Activated naive CD8-positive, alpha-beta T cell treated with anti-CD3 and anti-CD28 coated beads, Interleukin-2, amount 50 U/mL, for 16 hours (primary cell): ENCODE measurements around the gene CYP2S1.
"Not testable (repeated sequence)": the region's sequence is repeated elsewhere in the genome, so short reads cannot be mapped to it uniquely, and the experiment has no call there.

Source experiments
- DNase-seq: peaks from one replicate; pipeline ENCODE4 v3.0.0-alpha.2; 2020; ENCODE audit warnings: low read depth, low spot score

Gene CYP2S1

GRCh38 chr19:41226053-41226873 lies 33.2 kb downstream of the CYP2S1 start:
- DNase-seq: no peak

- DNase-seq: no peak
Measured at GRCh38 chr19:41226874-41227390, 33.9 kb downstream of the CYP2S1 start.

GRCh38 chr19:41228486-41228885 lies 35.5 kb downstream of the CYP2S1 start:
- DNase-seq: no peak

GRCh38 chr19:41229338-41229737 lies 36.3 kb downstream of the CYP2S1 start:
- DNase-seq: not testable (repeated sequence)

GRCh38 chr19:41230067-41230857 lies 37.2 kb downstream of the CYP2S1 start:
- no peak for DNase-seq

- DNase-seq: no peak
Measured at GRCh38 chr19:41232686-41233085, 39.7 kb downstream of the CYP2S1 start.

- DNase-seq: no peak
Measured at GRCh38 chr19:41233748-41234240, 40.8 kb downstream of the CYP2S1 start.

- DNase-seq: no peak
Measured at GRCh38 chr19:41234512-41235168, 41.6 kb downstream of the CYP2S1 start.

DNA sequence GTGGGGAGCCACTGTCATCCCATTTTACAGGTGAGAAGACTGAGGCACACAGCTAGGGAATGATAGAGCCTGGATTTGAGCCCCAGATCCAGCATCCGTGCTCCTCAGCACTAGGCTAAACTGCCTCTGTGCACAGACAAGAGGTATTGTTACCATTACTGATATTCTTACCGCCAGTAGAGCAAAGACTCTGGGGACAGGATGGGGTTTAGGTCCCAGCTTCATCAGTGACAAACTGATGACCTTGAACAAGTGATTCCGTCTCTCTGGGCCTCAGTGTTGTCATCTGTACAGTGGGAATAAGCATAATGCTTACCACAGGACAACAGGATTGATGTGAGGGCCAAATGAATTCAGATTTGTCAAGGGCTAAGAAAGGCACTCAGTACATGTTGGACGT lies 42.5 kb downstream of the CYP2S1 start:
- DNase-seq: no peak

GRCh38 chr19:41238244-41238643 lies 45.2 kb downstream of the CYP2S1 start:
- DNase-seq: no peak

DNA sequence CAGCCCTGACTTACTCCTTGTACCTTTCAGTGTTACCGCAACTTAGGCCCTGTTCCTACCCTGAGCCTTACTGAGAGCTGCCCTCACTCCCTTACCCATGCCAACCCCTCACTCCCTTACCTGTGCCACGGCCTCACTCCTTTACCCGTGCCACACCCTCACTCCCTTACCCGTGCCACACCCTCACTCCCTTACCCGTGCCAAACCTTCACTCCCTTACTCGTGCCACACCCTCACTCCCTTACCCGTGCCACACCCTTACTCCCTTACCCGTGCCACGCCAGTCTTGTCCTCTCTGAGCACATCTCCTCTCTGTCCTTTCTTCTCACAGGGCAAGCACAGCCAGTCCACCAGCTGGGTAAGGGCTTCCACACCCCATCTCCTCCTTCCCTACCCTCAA lies 46.3 kb downstream of the CYP2S1 start:
- DNase-seq: no peak

DNA sequence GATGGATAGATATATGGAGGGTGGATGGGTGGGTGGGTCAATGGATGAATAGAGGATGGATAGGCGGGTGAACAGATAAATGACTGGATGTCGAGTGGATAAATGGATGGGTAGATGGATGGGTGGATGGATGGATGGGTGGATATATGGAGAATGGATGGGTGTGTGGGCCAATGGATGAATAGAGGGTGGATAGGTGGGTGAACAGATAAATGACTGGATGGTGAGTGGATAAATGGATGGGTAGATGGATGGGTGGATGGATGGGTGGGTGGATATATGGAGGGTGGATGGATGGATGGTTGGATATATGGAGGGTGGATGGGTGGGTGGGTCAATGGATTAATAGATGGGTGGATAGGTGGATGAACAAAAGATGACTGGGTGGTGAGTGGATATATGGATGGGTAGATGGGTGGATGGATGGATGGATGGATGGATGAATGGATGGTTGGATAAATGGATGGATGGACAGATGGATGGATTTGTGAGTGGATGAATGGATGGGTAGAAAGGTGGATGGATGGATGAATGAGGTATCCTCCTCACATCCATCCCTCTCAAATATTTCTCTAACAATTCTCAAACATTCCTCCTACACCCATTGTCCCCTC lies 47.0 kb downstream of the CYP2S1 start:
- no peak for DNase-seq

DNA sequence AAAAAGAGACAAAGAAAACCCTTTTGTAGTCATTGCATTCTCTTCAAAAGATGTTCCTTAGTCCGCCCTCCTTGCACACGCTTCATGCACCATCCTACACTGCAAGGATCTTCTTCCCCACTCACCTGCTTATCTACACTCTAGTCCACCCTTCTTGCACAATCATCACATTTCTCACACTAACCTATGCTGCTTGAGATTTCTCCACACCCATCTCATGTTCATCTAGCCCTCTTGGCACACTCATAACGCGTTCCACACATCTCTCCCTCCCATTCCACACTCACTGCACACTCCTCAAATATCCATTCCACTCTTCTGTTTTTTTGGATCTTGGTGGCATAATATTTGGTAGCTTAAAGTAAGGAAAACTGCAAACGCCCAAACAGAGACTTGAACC lies 48.8 kb downstream of the CYP2S1 start:
- DNase-seq: no peak

DNA sequence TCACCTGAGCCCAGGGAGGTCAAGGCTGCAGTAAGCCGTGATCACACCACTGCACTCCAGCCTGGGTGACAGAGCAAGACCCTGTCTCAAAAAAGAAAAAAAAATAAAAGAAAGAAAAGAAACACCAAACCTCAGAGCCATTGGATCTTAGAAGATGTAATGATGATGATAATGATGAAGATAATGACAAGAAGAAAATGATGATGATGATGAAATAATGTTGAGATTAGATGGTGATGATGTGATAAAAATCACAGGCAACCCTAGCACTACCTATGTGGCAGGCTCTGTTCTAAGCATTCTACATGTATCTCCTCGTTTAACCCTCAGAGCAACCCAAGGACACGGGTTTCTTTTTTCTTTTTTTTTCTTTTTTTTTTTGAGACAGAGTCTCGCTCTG lies 51.1 kb downstream of the CYP2S1 start:
- DNase-seq: no peak

GRCh38 chr19:41245843-41246242 lies 52.8 kb downstream of the CYP2S1 start:
- no peak for DNase-seq

GRCh38 chr19:41248895-41249294 lies 55.9 kb downstream of the CYP2S1 start:
- no peak for DNase-seq

GRCh38 chr19:41249707-41250423 lies 56.8 kb downstream of the CYP2S1 start:
- DNase-seq: no peak

DNA sequence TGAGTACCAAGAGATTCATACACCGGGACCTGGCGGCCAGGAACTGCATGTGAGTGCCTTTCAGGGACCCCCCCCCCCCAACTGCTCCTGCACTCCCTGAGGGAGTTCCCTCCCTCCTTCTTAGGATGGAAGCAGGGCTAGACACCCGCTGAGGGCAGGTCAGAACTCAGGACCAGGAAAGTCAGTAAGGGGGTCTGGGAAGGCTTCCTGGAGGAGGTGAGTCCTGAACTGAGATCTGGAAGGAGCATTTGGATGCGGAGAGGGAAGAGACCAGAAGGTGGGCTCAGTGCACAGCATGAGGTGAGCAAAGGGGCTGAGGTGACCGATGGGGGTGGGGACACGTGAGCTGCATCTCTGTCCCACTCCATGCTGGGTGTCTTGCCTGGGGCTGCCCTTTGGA lies 60.6 kb downstream of the CYP2S1 start:
- no peak for DNase-seq

DNA sequence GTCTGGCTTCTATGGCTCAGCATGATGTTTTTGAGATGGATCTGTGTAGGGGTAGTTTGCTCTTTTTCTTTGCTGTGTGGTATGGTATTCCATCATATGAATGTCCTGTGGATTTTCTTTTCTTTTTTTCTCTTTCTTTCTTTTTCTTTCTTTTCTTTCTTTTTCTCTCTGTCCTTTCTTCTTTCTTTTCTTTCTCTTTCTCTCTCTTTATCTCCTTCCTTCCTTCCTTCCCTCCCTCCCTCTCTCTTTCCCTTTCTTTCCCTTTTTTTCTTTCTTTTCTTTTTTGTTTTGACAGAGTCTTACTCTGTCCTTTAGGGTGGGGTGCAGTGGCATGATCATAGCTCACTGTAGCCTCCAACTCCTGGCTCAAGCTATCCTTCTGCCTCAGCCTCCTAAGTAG lies 62.2 kb downstream of the CYP2S1 start:
- DNase-seq: no peak
